ENCODE measurements around the gene RPN2.

The RPN2 gene

DNA sequence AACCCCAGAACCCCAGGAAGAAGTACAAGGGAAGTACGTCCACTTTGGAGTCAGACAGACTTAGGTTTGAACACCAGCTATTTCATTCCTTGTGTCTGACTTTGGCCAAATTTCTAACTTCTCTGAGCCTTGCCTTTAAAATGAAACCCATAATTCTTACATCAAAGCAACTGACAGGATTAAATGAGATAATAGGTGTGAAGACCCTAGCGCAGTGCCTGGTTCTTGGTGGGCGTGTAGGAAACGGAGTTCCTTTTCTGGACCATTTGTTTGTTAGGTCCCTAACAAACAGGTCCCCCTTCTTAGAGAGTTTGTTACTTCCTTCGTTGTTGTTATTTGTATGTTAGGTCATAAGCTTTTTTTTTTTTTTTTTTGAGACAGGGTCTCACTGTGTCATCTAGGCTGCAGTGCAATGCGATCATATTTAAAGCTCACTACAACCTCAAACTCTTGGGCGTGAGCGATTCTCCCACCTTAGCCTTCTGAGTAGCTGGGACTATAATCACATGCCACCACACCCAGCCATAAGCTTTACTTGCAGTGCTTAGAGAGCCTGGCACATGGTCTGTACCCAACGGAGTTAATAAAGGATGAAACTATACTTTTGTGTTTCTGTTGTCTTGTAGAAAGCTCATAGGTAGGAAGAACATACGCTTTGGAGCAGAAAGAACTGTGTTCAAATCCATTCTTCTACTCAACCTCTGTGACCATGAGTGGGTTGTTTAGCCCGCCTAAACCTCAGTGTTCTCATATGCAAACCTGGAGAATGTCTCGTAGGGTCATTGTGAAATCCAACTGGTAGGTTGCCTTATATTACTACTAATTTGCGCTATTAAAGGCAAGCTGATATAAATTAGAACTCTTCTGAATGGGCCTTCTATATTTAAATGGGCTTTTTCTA, 22.0 kb downstream of the RPN2 start:
- peak overlapping the region; percentile 65 for H3K27ac Mint-ChIP-seq
- DNase-seq = no peak
- H3K9me3 Mint-ChIP-seq = no peaks in the 10 kb centered on the region
- H3K36me3 Mint-ChIP-seq (ENCODE audit: low read depth) = peaks cover 66% of the 10 kb centered on the region
- TF ChIP-seq, protein P1, sequence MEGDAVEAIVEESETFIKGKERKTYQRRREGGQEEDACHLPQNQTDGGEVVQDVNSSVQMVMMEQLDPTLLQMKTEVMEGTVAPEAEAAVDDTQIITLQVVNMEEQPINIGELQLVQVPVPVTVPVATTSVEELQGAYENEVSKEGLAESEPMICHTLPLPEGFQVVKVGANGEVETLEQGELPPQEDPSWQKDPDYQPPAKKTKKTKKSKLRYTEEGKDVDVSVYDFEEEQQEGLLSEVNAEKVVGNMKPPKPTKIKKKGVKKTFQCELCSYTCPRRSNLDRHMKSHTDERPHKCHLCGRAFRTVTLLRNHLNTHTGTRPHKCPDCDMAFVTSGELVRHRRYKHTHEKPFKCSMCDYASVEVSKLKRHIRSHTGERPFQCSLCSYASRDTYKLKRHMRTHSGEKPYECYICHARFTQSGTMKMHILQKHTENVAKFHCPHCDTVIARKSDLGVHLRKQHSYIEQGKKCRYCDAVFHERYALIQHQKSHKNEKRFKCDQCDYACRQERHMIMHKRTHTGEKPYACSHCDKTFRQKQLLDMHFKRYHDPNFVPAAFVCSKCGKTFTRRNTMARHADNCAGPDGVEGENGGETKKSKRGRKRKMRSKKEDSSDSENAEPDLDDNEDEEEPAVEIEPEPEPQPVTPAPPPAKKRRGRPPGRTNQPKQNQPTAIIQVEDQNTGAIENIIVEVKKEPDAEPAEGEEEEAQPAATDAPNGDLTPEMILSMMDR (IDR thresholded peaks at IDR 0.05) = no peak
- H3K27me3 Mint-ChIP-seq (ENCODE audit: low read depth, poor library complexity) = no peaks in the 10 kb centered on the region
- no peak overlapping the region for H3K4me3 Mint-ChIP-seq
- H3K4me1 Mint-ChIP-seq = no peaks in the 10 kb centered on the region

DNA sequence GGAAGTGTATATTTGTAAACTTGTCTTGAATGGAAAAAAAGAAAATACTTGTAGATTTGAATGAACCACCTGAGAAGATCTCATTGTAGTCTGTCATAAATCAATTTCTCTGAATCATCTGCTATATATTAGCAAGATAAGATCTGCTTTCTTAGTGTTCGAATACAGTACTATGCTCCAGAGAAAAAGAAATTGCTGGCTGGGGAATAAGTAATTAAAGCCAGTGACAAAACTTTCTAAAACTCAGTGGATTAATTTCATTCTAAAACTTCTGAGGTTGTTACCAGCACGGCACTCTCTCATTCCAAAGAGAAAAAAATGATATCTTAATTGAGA, 22.7 kb downstream of the RPN2 start:
- Mint-ChIP-seq H3K4me1 (no peaks in the 10 kb centered on the region), H3K36me3 (ENCODE audit: low read depth) (peaks cover 63% of the 10 kb centered on the region), H3K27me3 (ENCODE audit: low read depth, poor library complexity) (no peaks in the 10 kb centered on the region), H3K9me3 (no peaks in the 10 kb centered on the region), H3K4me3 (no peak overlapping the region), H3K27ac (no peak overlapping the region)
- TF ChIP-seq, protein P1 (IDR thresholded peaks at IDR 0.05) = no peak
- DNase-seq = no peak

DNA sequence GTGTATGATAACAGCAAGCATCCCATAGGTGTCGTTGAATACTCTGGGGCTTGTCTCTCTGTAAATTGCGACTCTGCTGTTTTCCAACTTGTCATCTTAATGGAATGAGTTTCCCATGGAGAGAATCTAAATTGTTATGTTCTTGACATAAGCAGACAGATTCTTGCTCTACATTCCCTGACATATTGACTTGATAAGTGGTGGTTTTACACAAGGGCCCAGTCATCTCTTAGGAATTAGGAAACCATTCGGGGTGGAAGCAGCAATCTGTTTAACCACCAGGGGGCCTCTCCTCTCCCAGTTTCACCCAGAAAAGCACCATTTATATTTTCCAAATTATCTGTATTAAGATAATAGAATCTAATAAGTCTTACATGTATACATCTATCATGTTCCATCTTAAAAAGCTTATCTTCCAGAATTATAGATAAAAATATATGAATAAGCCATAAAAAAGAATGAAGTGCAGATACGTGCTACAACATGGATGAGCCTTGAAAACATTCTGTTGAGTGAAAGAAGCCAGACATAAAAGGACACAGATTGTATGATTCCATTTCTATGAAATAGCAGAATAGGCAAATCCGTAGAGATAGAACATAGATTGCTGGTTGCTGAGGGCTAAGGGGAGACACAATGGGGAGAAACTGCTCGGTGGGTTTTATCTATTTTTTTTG, 23.3 kb downstream of the RPN2 start:
- Mint-ChIP-seq H3K4me1 (no peaks in the 10 kb centered on the region), H3K36me3 (ENCODE audit: low read depth) (peaks cover 63% of the 10 kb centered on the region), H3K27me3 (ENCODE audit: low read depth, poor library complexity) (no peaks in the 10 kb centered on the region), H3K27ac (no peak overlapping the region), H3K4me3 (no peak overlapping the region), H3K9me3 (no peaks in the 10 kb centered on the region)
- DNase-seq = peak; percentile 20
- TF ChIP-seq, protein P1 (IDR thresholded peaks at IDR 0.05) = peak; percentile 76

DNA sequence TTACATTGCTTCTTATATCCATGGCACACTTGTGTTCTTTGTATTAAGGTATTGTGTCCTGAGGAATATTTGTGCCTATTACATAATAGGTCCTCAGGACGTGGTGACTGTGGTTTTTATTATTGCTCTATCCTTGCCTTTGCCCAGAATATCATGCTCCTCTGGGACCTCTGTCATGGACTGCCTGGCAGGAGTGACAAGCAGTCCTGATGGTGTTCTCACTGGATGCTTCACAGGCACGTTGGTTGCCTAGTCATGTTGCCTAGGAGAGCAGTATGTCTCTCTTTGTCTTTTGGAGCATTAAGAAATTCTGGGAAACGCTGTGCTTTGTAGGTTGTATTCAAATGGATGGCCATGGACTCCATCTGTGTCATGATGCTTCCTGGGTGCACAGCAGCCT, 24.9 kb downstream of the RPN2 start:
- Mint-ChIP-seq H3K4me1 (no peaks in the 10 kb centered on the region), H3K36me3 (ENCODE audit: low read depth) (peaks cover 66% of the 10 kb centered on the region), H3K4me3 (no peak overlapping the region), H3K9me3 (no peaks in the 10 kb centered on the region), H3K27ac (no peak overlapping the region), H3K27me3 (ENCODE audit: low read depth, poor library complexity) (no peaks in the 10 kb centered on the region)
- no peak for DNase-seq
- TF ChIP-seq, protein P1 (IDR thresholded peaks at IDR 0.05) = no peak

DNA sequence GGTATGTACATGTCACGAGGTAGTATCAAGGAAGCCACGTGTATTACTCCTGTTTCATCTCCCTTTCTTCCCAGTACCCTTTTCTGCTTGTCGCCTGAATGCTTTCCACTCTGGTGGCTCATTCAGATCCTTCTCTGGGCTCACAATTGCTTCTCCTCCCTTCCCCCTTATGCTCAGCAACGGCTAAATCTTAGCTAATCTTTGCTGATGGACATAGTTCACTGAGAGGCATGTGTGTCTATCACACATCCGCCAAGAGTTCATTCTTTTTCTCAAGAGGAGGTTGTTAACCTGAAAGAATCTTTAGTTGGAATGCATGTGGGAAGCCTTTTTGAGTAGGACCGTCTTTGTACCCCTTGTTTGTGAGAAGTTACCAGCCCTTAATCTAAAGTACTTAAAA, 26.0 kb downstream of the RPN2 start:
- TF ChIP-seq, protein P1 (IDR thresholded peaks at IDR 0.05) = no peak
- H3K4me1 Mint-ChIP-seq = no peaks in the 10 kb centered on the region
- no peak overlapping the region for H3K4me3 Mint-ChIP-seq
- H3K27ac Mint-ChIP-seq = no peak overlapping the region
- no peaks in the 10 kb centered on the region for H3K27me3 Mint-ChIP-seq (ENCODE audit: low read depth, poor library complexity)
- no peaks in the 10 kb centered on the region for H3K9me3 Mint-ChIP-seq
- DNase-seq = no peak
- peaks cover 68% of the 10 kb centered on the region for H3K36me3 Mint-ChIP-seq (ENCODE audit: low read depth)

Data from nephron progenitor cell (in vitro differentiated cells).